Stomach (tissue), 9 donors: Measurements from ENCODE around the gene SSC5D. TPM values are rescaled to one million over a fixed set of nuclear protein-coding genes. Genes with fewer than 3 reads are reported as not detected.
A peak's percentile ranks its signal among the peaks of the same experiment; 100 is the strongest.

ENCODE experiments used
- DNase-seq, 2 donors: peaks; one replicate each; pipeline versions ENCODE4 v3.0.0 to v3.0.0-alpha.2; 2013 to 2019
- H3K27ac ChIP-seq, 5 donors: fragments of 200-600 bp in 4 of 5; sonication (generic) in 4 of 5; one replicate each; pipeline ENCODE4 v1.5.1; 2013 to 2019; ENCODE audit warnings: mild to moderate bottlenecking in 1 of 5, moderate library complexity in 1 of 5
- H3K27me3 ChIP-seq, 3 donors: fragments of 200-600 bp; sonication (generic); one replicate each; pipeline ENCODE4 v1.5.1; 2017 to 2019; ENCODE audit warnings: mixed run types in 1 of 3
- H3K36me3 ChIP-seq, 4 donors: fragments of 200-600 bp; sonication (generic); 1 replicate in 3 of 4; 2 replicates in 1 of 4; pipeline ENCODE4 v1.5.1; 2016 to 2019
- H3K4me1 ChIP-seq, 4 donors: fragments of 200-600 bp; sonication (generic); one replicate each; pipeline ENCODE4 v1.5.1; 2016 to 2019
- H3K4me3 ChIP-seq, 4 donors: fragments of 200-600 bp; sonication (generic) in 3 of 4; one replicate each; pipeline ENCODE4 v1.5.1; 2016 to 2019; ENCODE audit warnings: mild to moderate bottlenecking in 1 of 4
- H3K9me3 ChIP-seq, 4 donors: fragments of 200-600 bp; sonication (generic); one replicate each; pipeline ENCODE4 v1.5.1; 2016 to 2019
- CTCF ChIP-seq, 7 experiments: fragments of 450-650 bp in 4 of 7; fragments of 200-600 bp in 3 of 7; sonication (generic) in 3 of 7; IDR thresholded peaks; one replicate each; pipeline ENCODE4 v1.5.1; 2016 to 2019; ENCODE audit warnings: antibody characterized with exemption in 7 of 7, control low read depth in 2 of 7, mild to moderate bottlenecking in 1 of 7
- EP300 ChIP-seq: sonication (generic); formaldehyde crosslinking; IDR thresholded peaks from one replicate; pipeline ENCODE4 v1.6.1; 2017; ENCODE audit warnings: antibody characterized with exemption
- POLR2A ChIP-seq, 4 donors: fragments of 450-650 bp; IDR thresholded peaks; one replicate each; pipeline ENCODE4 v1.6.1; 2016; ENCODE audit warnings: antibody characterized with exemption in 4 of 4, control low read depth in 2 of 4, mild to moderate bottlenecking in 1 of 4, moderate library complexity in 1 of 4
- POLR2AphosphoS5 ChIP-seq, 3 donors: sonication (generic); formaldehyde crosslinking; IDR thresholded peaks; one replicate each; pipeline ENCODE4 v1.6.1; 2016; ENCODE audit warnings: antibody characterized with exemption in 3 of 3
- WGBS, 5 donors: extraction: QIAGEN DNeasy Blood & Tissue Kit in 3 of 5; methylation state at CpG; one replicate each; pipeline versions ENCODE4 v1.1.5 to v1.1.7; 2013 to 2018; 5-methylcytosine and 5-hydroxymethylcytosine counted together
- intact Hi-C: fragments of 100-400 bp; cut with DNase I; formaldehyde crosslinking; loops from one replicate; pipeline ENCODE4 v1.15.1; 2023; ENCODE audit warnings: low total_unique reads
- polyA plus RNA-seq, 3 donors: library from polyadenylated mRNA; stranded (reverse); fragments of 200-250 nt; gene quantifications; one replicate each; pipeline ENCODE4 v1.2.3, GENCODE V29; 2013
- total RNA-seq, 5 donors: library from RNA; depleted of rRNA; stranded (reverse); fragments of >200 nt; gene quantifications; one replicate each; pipeline versions ENCODE4 v1.1.0 to v1.2.3, GENCODE V29; 2014 to 2016
- donor health status: healthy with polysubstance abuse.
- donor health status: Bipolar disorder and iron deficiency.
- donor health status: healthy.

The SSC5D gene
- total and polyA plus RNA-seq, 8 donors = 0.46 to 15.1 (median 2.2) TPM; not detected in 1

- Histone ChIP-seq H3K27me3 (peaks cover 0 to 18% (median 3%) of the 10 kb centered on the region in 3 donors), H3K4me3 (no peak overlapping the region), H3K36me3 (peaks cover 12 to 39% (median 32%) of the 10 kb centered on the region in 4 donors), H3K4me1 (peaks cover 32 to 51% (median 44%) of the 10 kb centered on the region in 4 donors), H3K9me3 (no peaks in the 10 kb centered on the region), H3K27ac (no peak overlapping the region)
- intact Hi-C loops = no loop called here
- TF ChIP-seq EP300 (no peak), POLR2AphosphoS5 (IDR thresholded peaks at IDR 0.05) (no peak)
- no peak for DNase-seq
- 93 to 96% (median 95%) methylated on average over 26 to 52 of the region's 52 CpGs for WGBS, 5 donors
Measured at GRCh38 chr19:55481148-55481793, 7.0 kb upstream of the SSC5D start.

GRCh38 chr19:55481794-55482155, 6.5 kb upstream of the SSC5D start:
- 79 to 86% (median 84%) methylated on average over 7 to 40 of the region's 40 CpGs for WGBS, 5 donors
- H3K9me3 ChIP-seq = no peaks in the 10 kb centered on the region
- peaks cover 37 to 56% (median 49%) of the 10 kb centered on the region in 4 donors for H3K4me1 ChIP-seq
- H3K27me3 ChIP-seq = peaks cover 0 to 23% (median 3%) of the 10 kb centered on the region in 3 donors
- TF ChIP-seq POLR2A (IDR thresholded peaks at IDR 0.05) (no peak), CTCF (IDR thresholded peaks at IDR 0.05) (no peak), POLR2AphosphoS5 (IDR thresholded peaks at IDR 0.05) (no peak), EP300 (no peak)
- intact Hi-C loops = no loop called here
- H3K36me3 ChIP-seq = peaks cover 12 to 39% (median 32%) of the 10 kb centered on the region in 4 donors
- DNase-seq = no peak
- no peak overlapping the region for H3K4me3 ChIP-seq
- H3K27ac ChIP-seq = no peak overlapping the region

GRCh38 chr19:55482156-55482961, 5.9 kb upstream of the SSC5D start:
- H3K27me3 ChIP-seq = peaks cover 0 to 23% (median 3%) of the 10 kb centered on the region in 3 donors
- WGBS, 5 donors = 86 to 95% (median 92%) methylated on average over 52 to 83 of the region's 83 CpGs
- peaks cover 12 to 39% (median 32%) of the 10 kb centered on the region in 4 donors for H3K36me3 ChIP-seq
- intact Hi-C loops = no loop called here
- H3K9me3 ChIP-seq = no peaks in the 10 kb centered on the region
- TF ChIP-seq POLR2A (IDR thresholded peaks at IDR 0.05) (no peak), POLR2AphosphoS5 (IDR thresholded peaks at IDR 0.05) (no peak)
- H3K4me1 ChIP-seq = peaks cover 43 to 60% (median 51%) of the 10 kb centered on the region in 4 donors
- H3K4me3 ChIP-seq = no peak overlapping the region
- no peak overlapping the region for H3K27ac ChIP-seq
- peak in 1 of 2 donors; percentile 9 for DNase-seq

GRCh38 chr19:55482967-55483705, 5.1 kb upstream of the SSC5D start:
- H3K27ac ChIP-seq = no peak overlapping the region
- no peak overlapping the region for H3K4me3 ChIP-seq
- intact Hi-C loops = no loop called here
- TF ChIP-seq EP300 = no peak
- TF ChIP-seq CTCF (IDR thresholded peaks at IDR 0.05) = no peak
- TF ChIP-seq POLR2AphosphoS5 (IDR thresholded peaks at IDR 0.05) = no peak
- TF ChIP-seq POLR2A (IDR thresholded peaks at IDR 0.05) = no peak
- no peak for DNase-seq
- H3K4me1 ChIP-seq = peaks cover 39 to 60% (median 50%) of the 10 kb centered on the region in 4 donors
- 92 to 96% (median 95%) methylated on average over 42 to 47 of the region's 47 CpGs for WGBS, 5 donors
- H3K9me3 ChIP-seq = no peaks in the 10 kb centered on the region
- peaks cover 12 to 39% (median 32%) of the 10 kb centered on the region in 4 donors for H3K36me3 ChIP-seq
- peaks cover 0 to 23% (median 3%) of the 10 kb centered on the region in 3 donors for H3K27me3 ChIP-seq
